HCT116 (cell line): Measurements from ENCODE around the gene DOCK9. TPM values are rescaled to one million over a fixed set of nuclear protein-coding genes. Genes with fewer than 3 reads are reported as not detected.

Experiments used
- ATAC-seq: fragments of 200-7000 bp; cut with Tn5 transposase; 2 replicates; pipeline ENCODE4 v1.9.1; 2020; ENCODE audit warnings: mild to moderate bottlenecking, moderate library complexity
- BruUV-seq: library from RNA; stranded (reverse); fragments of 400-500 nt; replicated peaks from 2 replicates; lab custom pipeline; 2021; lab: Mats Ljungman, UMichigan
- CTCF ChIA-PET: fragments of 300-600 bp; sonication (Branson Sonifier 250); formaldehyde crosslinking; loops from one replicate; lab custom pipeline; 2021; ENCODE audit warnings: antibody characterized with exemption; lab: Charles Lee
- POLR2A ChIA-PET: fragments of 300-600, 350-600 bp; sonication (Branson Sonifier 250); formaldehyde crosslinking; loops from one replicate; lab custom pipeline; 2021; ENCODE audit warnings: antibody characterized with exemption; lab: Charles Lee
- RAD21 ChIA-PET, 2 experiments: fragments of 300-600 bp; sonication (Branson Sonifier 250); formaldehyde crosslinking; loops; one replicate each; lab custom pipeline; 2023; ENCODE audit warnings: low total read pairs in 2 of 2; ENCODE audit not compliant: uncharacterized antibody in 2 of 2, unreplicated experiment in 2 of 2, low non-redundant PET in 1 of 2; lab: Charles Lee
- DNase-seq: peaks from one replicate; pipeline ENCODE4 v3.0.0-alpha.2; 2010; ENCODE audit warnings: low read depth, low spot score
- H2AFZ ChIP-seq: fragments of 200-600 bp; shearing (Covaris generic), sonication (generic); 2 replicates; pipeline ENCODE4 v1.6.1; 2017; ENCODE audit warnings: low read depth, mixed run types, mixed read lengths, antibody characterized with exemption, low read length; ENCODE audit not compliant: poor library complexity, severe bottlenecking
- H3K27ac ChIP-seq: 2 replicates; pipeline ENCODE4 v1.5.1; 2012; ENCODE audit warnings: low read depth, low read length
- H3K27me3 ChIP-seq: fragments of 200-600 bp; sonication (generic); 2 replicates; pipeline ENCODE4 v1.6.1; 2016; ENCODE audit warnings: mixed run types, low read length, mixed read lengths; ENCODE audit not compliant: insufficient read depth
- H3K36me3 ChIP-seq, 2 experiments: fragments of 200-500 bp in 1 of 2; fragments of 200-600 bp in 1 of 2; sonication (Bioruptor generic) in 1 of 2; sonication (generic) in 1 of 2; 2 replicates each; pipeline versions ENCODE4 v1.5.1 to v1.6.1; 2014 to 2016; ENCODE audit warnings: low read length in 2 of 2, inconsistent platforms in 1 of 2, mixed read lengths in 1 of 2, mixed run types in 1 of 2; ENCODE audit not compliant: insufficient read depth in 2 of 2, control insufficient read depth in 1 of 2
- H3K4me1 ChIP-seq, 2 experiments: fragments of 200-600 bp in 1 of 2; sonication (generic) in 1 of 2; 2 replicates each; pipeline versions ENCODE4 v1.5.1 to v1.6.1; 2012 to 2017; ENCODE audit warnings: low read length in 2 of 2, inconsistent platforms in 1 of 2, mild to moderate bottlenecking in 1 of 2, mixed read lengths in 1 of 2, mixed run types in 1 of 2, moderate library complexity in 1 of 2; ENCODE audit not compliant: insufficient read depth in 2 of 2, control insufficient read depth in 1 of 2
- H3K4me2 ChIP-seq: fragments of 200-600 bp; sonication (generic); 2 replicates; pipeline ENCODE4 v1.6.1; 2017; ENCODE audit warnings: mixed run types, low read length, mixed read lengths
- H3K4me3 ChIP-seq, 2 experiments: fragments of 200-600 bp in 1 of 2; sonication (generic) in 1 of 2; replicated peaks in 1 of 2; 2 replicates each; pipeline ENCODE4 v1.5.1; 2011 to 2016; ENCODE audit warnings: low read length in 2 of 2, control low read depth in 1 of 2, low read depth in 1 of 2, mild to moderate bottlenecking in 1 of 2, mixed read lengths in 1 of 2, mixed run types in 1 of 2
- H3K79me2 ChIP-seq: fragments of 200-600 bp; sonication (generic); 2 replicates; pipeline ENCODE4 v1.6.1; 2017; ENCODE audit warnings: mild to moderate bottlenecking, mixed run types, low read length, moderate library complexity, mixed read lengths; ENCODE audit not compliant: insufficient read depth
- H3K9ac ChIP-seq: fragments of 200-600 bp; sonication (generic); 2 replicates; pipeline ENCODE4 v1.6.1; 2016; ENCODE audit warnings: low read length, mixed read lengths
- H3K9me2 ChIP-seq: fragments of 200-600 bp; sonication (generic), shearing (Covaris generic); 2 replicates; pipeline ENCODE4 v1.6.1; 2017; ENCODE audit warnings: mixed run types, mild to moderate bottlenecking, moderate library complexity; ENCODE audit not compliant: insufficient read depth
- H3K9me3 ChIP-seq, 2 experiments: fragments of 200-500 bp in 1 of 2; fragments of 200-600 bp in 1 of 2; sonication (Bioruptor generic) in 1 of 2; sonication (generic) in 1 of 2; 2 replicates each; pipeline ENCODE4 v1.6.1; 2014 to 2017; ENCODE audit warnings: low read length in 2 of 2, mixed read lengths in 2 of 2, inconsistent platforms in 1 of 2, low read depth in 1 of 2, mild to moderate bottlenecking in 1 of 2, mixed run types in 1 of 2, moderate library complexity in 1 of 2; ENCODE audit not compliant: control insufficient read depth in 1 of 2, insufficient read depth in 1 of 2
- H4K20me1 ChIP-seq: fragments of 200-600 bp; sonication (generic), shearing (Covaris generic); 2 replicates; pipeline ENCODE4 v1.6.1; 2017; ENCODE audit warnings: mixed run types, mild to moderate bottlenecking, moderate library complexity; ENCODE audit not compliant: insufficient read depth
- CBX3 ChIP-seq: IDR thresholded peaks from 2 replicates; pipeline ENCODE4 v1.6.1; 2012; ENCODE audit warnings: low read depth
- CEBPB ChIP-seq: IDR thresholded peaks from 2 replicates; pipeline ENCODE4 v1.6.1; 2012; ENCODE audit warnings: low read depth
- POLR2A ChIP-seq: IDR thresholded peaks from 2 replicates; pipeline ENCODE4 v1.7.0; 2011; ENCODE audit warnings: borderline replicate concordance; ENCODE audit not compliant: insufficient read depth, insufficient read length; ENCODE audit errors: extremely low read depth
- SIN3A ChIP-seq: IDR thresholded peaks from 2 replicates; pipeline ENCODE4 v1.6.1; 2012; ENCODE audit warnings: low read depth
- SP1 ChIP-seq: IDR thresholded peaks from 2 replicates; pipeline ENCODE4 v1.6.1; 2012; ENCODE audit warnings: low read depth
- SRF ChIP-seq: IDR thresholded peaks from 2 replicates; pipeline ENCODE4 v1.6.1; 2012; ENCODE audit warnings: low read depth
- ZNF274 ChIP-seq: fragments of 200-500 bp; sonication (Bioruptor generic); IDR thresholded peaks from 2 replicates; pipeline ENCODE4 v1.6.1; 2014; ENCODE audit warnings: mild to moderate bottlenecking, low read depth, low read length, inconsistent platforms
- intact Hi-C: fragments of 100-400 bp; cut with micrococcal nuclease; formaldehyde crosslinking; loops from 2 replicates; pipeline ENCODE4 v1.10.0; 2022
- total RNA-seq: library from RNA; stranded (reverse); gene quantifications from one replicate; pipeline ENCODE4 v1.2.1, GENCODE V29; 2021; ENCODE audit not compliant: unreplicated experiment
- TF ChIP-seq, protein P1 (sequence below): IDR thresholded peaks from 2 replicates; pipeline ENCODE4 v1.6.1; 2012
- TF ChIP-seq, protein P2 (sequence below): IDR thresholded peaks from 2 replicates; pipeline ENCODE4 v1.6.1; 2011; ENCODE audit warnings: mild to moderate bottlenecking, low read length, moderate library complexity; ENCODE audit not compliant: insufficient replicate concordance; ENCODE audit errors: extremely low read depth
- TF ChIP-seq, protein P3 (sequence below): IDR thresholded peaks from 2 replicates; pipeline ENCODE4 v1.6.1; 2012; ENCODE audit warnings: low read depth

Gene DOCK9
- total RNA-seq, 1 experiment from 2014 or later, result 58.8 TPM

DNA sequence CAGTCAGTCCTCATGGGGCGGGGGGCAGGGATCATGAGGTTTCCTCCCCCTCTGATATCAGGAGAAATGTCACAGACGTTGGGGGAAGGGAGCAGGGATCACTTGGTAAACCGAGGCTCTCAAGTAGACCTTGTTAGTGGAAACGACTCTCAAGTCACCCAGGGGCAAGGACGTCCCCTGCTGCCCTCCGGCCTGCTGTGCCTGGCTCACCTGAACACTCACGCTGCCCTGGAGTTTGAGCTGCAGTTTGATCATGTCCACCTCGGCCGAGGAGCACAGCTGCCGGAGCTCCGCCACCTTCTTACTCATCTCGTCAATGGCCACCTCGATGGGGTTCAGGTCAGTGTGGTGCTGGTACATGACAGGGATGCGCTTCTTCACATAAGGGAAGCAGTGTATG lies 177.8 kb downstream of the DOCK9 start (continued):
- TF ChIP-seq ZNF274, result no peak
- TF ChIP-seq, protein P1, sequence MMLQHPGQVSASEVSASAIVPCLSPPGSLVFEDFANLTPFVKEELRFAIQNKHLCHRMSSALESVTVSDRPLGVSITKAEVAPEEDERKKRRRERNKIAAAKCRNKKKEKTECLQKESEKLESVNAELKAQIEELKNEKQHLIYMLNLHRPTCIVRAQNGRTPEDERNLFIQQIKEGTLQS, result no peak
- TF ChIP-seq SP1, result no peak
- TF ChIP-seq CEBPB, result no peak

DNA sequence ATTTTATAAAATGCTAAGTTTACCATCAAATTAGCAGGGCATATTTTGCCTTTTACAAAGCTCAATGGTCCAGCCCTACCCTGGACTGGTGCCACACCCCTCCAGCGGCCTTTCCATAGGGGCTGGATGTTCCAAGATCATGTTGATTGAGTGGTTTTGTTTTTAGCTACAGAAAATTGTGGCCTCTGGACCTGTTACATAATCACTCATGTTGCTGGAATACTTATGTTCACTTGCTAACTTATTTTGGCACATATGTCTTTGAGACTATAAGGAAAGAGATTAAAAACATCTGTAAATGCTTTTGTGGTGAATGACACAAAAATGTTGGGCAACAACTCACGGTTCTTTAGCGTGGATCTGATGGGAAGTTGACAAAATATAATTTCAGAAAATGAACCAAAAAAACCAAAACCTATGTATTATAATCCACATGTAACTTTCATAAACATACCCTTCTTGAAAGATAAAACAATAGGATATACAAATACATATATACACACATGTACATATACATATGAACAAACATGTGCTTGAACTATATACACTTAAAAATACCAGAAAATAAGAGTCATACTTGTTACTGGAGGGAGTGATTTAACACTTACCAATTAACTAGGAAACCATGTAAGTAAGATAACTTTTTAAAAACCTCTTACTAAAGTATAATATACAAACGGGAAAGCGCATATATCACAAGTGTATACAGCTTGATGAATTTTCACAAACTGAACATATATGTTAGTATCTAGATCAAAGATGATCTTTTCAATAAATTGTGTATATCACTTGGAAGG lies 178.8 kb downstream of the DOCK9 start:
- Histone ChIP-seq H3K4me1 (no peaks in the 10 kb centered on the region), H3K4me3 (no peak overlapping the region), H3K27ac (no peak overlapping the region), H2AFZ (no peak overlapping the region), H3K79me2 (no peaks in the 10 kb centered on the region), H3K9me2 (no peaks in the 10 kb centered on the region), H3K4me2 (no peak overlapping the region), H3K36me3 (peaks cover 0 to 4% of the 10 kb centered on the region in 2 experiments; a peak in 2 of 4 replicates), H3K9me3 (no peaks in the 10 kb centered on the region), H3K27me3 (no peaks in the 10 kb centered on the region), H3K9ac (no peak overlapping the region), H4K20me1 (no peaks in the 10 kb centered on the region)
- TF ChIP-seq, protein P2, sequence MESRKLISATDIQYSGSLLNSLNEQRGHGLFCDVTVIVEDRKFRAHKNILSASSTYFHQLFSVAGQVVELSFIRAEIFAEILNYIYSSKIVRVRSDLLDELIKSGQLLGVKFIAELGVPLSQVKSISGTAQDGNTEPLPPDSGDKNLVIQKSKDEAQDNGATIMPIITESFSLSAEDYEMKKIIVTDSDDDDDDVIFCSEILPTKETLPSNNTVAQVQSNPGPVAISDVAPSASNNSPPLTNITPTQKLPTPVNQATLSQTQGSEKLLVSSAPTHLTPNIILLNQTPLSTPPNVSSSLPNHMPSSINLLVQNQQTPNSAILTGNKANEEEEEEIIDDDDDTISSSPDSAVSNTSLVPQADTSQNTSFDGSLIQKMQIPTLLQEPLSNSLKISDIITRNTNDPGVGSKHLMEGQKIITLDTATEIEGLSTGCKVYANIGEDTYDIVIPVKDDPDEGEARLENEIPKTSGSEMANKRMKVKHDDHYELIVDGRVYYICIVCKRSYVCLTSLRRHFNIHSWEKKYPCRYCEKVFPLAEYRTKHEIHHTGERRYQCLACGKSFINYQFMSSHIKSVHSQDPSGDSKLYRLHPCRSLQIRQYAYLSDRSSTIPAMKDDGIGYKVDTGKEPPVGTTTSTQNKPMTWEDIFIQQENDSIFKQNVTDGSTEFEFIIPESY, result no peak
- TF ChIP-seq POLR2A, result no peak
- no peak for TF ChIP-seq SRF
- TF ChIP-seq SIN3A, result no peak
- no peak for TF ChIP-seq SP1
- TF ChIP-seq, protein P3, sequence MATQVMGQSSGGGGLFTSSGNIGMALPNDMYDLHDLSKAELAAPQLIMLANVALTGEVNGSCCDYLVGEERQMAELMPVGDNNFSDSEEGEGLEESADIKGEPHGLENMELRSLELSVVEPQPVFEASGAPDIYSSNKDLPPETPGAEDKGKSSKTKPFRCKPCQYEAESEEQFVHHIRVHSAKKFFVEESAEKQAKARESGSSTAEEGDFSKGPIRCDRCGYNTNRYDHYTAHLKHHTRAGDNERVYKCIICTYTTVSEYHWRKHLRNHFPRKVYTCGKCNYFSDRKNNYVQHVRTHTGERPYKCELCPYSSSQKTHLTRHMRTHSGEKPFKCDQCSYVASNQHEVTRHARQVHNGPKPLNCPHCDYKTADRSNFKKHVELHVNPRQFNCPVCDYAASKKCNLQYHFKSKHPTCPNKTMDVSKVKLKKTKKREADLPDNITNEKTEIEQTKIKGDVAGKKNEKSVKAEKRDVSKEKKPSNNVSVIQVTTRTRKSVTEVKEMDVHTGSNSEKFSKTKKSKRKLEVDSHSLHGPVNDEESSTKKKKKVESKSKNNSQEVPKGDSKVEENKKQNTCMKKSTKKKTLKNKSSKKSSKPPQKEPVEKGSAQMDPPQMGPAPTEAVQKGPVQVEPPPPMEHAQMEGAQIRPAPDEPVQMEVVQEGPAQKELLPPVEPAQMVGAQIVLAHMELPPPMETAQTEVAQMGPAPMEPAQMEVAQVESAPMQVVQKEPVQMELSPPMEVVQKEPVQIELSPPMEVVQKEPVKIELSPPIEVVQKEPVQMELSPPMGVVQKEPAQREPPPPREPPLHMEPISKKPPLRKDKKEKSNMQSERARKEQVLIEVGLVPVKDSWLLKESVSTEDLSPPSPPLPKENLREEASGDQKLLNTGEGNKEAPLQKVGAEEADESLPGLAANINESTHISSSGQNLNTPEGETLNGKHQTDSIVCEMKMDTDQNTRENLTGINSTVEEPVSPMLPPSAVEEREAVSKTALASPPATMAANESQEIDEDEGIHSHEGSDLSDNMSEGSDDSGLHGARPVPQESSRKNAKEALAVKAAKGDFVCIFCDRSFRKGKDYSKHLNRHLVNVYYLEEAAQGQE, result no peak
- TF ChIP-seq CBX3, result no peak
- ChIA-PET CTCF (no interaction called here), RAD21 (no interaction called here), POLR2A (no interaction called here)
- ATAC-seq (no peak), DNase-seq (no peak)
- intact Hi-C loops, result no loop called here
- BruUV-seq, result no TSS peak
